Panc1 (cell line): ENCODE measurements around the gene RNGTT. TPM values are rescaled to one million over a fixed set of nuclear protein-coding genes. Genes with fewer than 3 reads are reported as not detected.

Source experiments
- ATAC-seq: fragments of 200-7000 bp; cut with Tn5 transposase; 2 replicates; pipeline ENCODE4 v1.9.1; 2020; ENCODE audit warnings: mild to moderate bottlenecking, moderate library complexity
- BruUV-seq: library from RNA; stranded (reverse); fragments of 400-500 nt; replicated peaks from 2 replicates; lab custom pipeline; 2021; lab: Mats Ljungman, UMichigan
- CTCF ChIA-PET: fragments of 300-600 bp; sonication (Branson Sonifier 250); formaldehyde crosslinking; loops from one replicate; lab custom pipeline; 2022; ENCODE audit warnings: antibody characterized with exemption; lab: Charles Lee
- POLR2A ChIA-PET: fragments of 300-600 bp; sonication (Branson Sonifier 250); formaldehyde crosslinking; loops from one replicate; lab custom pipeline; 2022; ENCODE audit warnings: antibody characterized with exemption; lab: Charles Lee
- DNase-seq: peaks from one replicate; pipeline ENCODE4 v3.0.0-alpha.2; 2010; ENCODE audit warnings: low read depth, low spot score
- H3K27ac ChIP-seq: 2 replicates; pipeline ENCODE4 v1.5.1; 2011; ENCODE audit warnings: mild to moderate bottlenecking, low read length, inconsistent platforms
- H3K27me3 ChIP-seq: fragments of 200-500 bp; sonication (Bioruptor generic); 2 replicates; pipeline ENCODE4 v1.6.0; 2014; ENCODE audit warnings: low read length, inconsistent platforms; ENCODE audit not compliant: control insufficient read depth, insufficient read depth
- H3K36me3 ChIP-seq: fragments of 200-500 bp; sonication (Bioruptor generic); 2 replicates; pipeline ENCODE4 v1.5.1; 2014; ENCODE audit warnings: inconsistent platforms, mild to moderate bottlenecking, low read length, moderate library complexity; ENCODE audit not compliant: control insufficient read depth, insufficient read depth
- H3K4me1 ChIP-seq: 2 replicates; pipeline ENCODE4 v1.5.1; 2011; ENCODE audit warnings: inconsistent platforms, mild to moderate bottlenecking, low read length, moderate library complexity; ENCODE audit not compliant: control insufficient read depth, insufficient read depth
- H3K4me3 ChIP-seq, 2 experiments: 2 replicates each; pipeline ENCODE4 v1.5.1; 2011 to 2012; ENCODE audit warnings: low read depth in 2 of 2, low read length in 2 of 2, mild to moderate bottlenecking in 2 of 2, inconsistent platforms in 1 of 2, moderate library complexity in 1 of 2
- H3K9me3 ChIP-seq: fragments of 200-500 bp; sonication (Bioruptor generic); 2 replicates; pipeline ENCODE4 v1.5.1; 2014; ENCODE audit warnings: low read depth, mild to moderate bottlenecking, inconsistent platforms, low read length, moderate library complexity; ENCODE audit not compliant: control insufficient read depth, insufficient read depth
- POLR2AphosphoS5 ChIP-seq: IDR thresholded peaks from 2 replicates; pipeline ENCODE4 v1.6.1; 2012; ENCODE audit warnings: mild to moderate bottlenecking, low read depth, low read length, moderate library complexity
- REST ChIP-seq, 2 experiments: IDR thresholded peaks; 2 replicates each; pipeline ENCODE4 v1.6.1; 2011 to 2012; ENCODE audit warnings: low read depth in 2 of 2, control low read depth in 1 of 2, low read length in 1 of 2, mild to moderate bottlenecking in 1 of 2, moderate library complexity in 1 of 2; ENCODE audit not compliant: insufficient read depth in 1 of 2
- SIN3A ChIP-seq: IDR thresholded peaks from 2 replicates; pipeline ENCODE4 v1.6.1; 2012; ENCODE audit warnings: low read depth, mild to moderate bottlenecking, low read length, moderate library complexity, borderline replicate concordance; ENCODE audit not compliant: insufficient read depth
- TCF7L2 ChIP-seq: IDR thresholded peaks from 2 replicates; pipeline ENCODE4 v1.6.1; 2011; ENCODE audit warnings: mild to moderate bottlenecking, low read depth, low read length, inconsistent platforms
- in situ Hi-C: cut with HindIII; loops from 2 replicates; pipeline ENCODE4 v1.10.0; 2016; ENCODE audit warnings: low sequenced_read_pairs, low pct_unique_long_range_greater_than_20kb
- intact Hi-C: fragments of 100-400 bp; cut with micrococcal nuclease; formaldehyde crosslinking; loops from one replicate; pipeline ENCODE4 v1.10.0; 2022; ENCODE audit not compliant: unreplicated experiment
- total RNA-seq: library from RNA; stranded (reverse); gene quantifications from one replicate; pipeline ENCODE4 v1.2.1, GENCODE V29; 2021; ENCODE audit not compliant: unreplicated experiment
- TF ChIP-seq, protein P1 (sequence below): fragments of 450-650 bp; IDR thresholded peaks from 2 replicates; pipeline ENCODE4 v1.5.1; 2017; ENCODE audit warnings: mild to moderate bottlenecking

RNGTT gene
- total RNA-seq, 1 experiment from 2014 or later: 21.2 TPM

DNA sequence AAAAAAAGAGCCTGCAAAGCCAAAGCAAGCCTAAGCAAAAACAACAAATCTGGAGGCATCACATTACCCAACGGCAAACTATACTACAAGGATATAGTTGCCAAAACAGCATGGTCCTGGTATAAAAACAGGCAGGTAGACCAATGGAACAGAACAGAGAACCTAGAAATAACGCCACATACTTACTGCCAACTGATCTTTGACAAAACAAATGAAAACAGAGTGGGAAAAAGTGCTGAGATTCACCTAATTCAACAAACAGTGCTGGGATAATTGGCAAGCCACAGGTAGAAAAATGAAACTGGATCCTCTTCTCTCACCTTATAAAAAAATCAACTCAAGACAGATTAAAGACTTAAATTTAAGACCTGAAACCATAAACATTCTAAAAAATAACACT is 291.8 kb downstream of the RNGTT start:
- H3K27ac ChIP-seq: no peak overlapping the region
- DNase-seq (no peak), ATAC-seq (no peak)
- H3K36me3 ChIP-seq: no peaks in the 10 kb centered on the region
- no peaks in the 10 kb centered on the region for H3K4me1 ChIP-seq
- ChIA-PET CTCF (no interaction called here), POLR2A (no interaction called here)
- BruUV-seq: no TSS peak
- in situ Hi-C loops (no loop called here), intact Hi-C loops (no loop called here)
- peaks cover 23% of the 10 kb centered on the region; the same call in 1 of the 2 replicates for H3K9me3 ChIP-seq
- TF ChIP-seq POLR2AphosphoS5 (no peak), TCF7L2 (no peak), REST (IDR thresholded peaks at IDR 0.05; ENCODE audit: insufficient read depth in 1 of 2, low read depth in 2 of 2, low read length in 1 of 2) (no peak), SIN3A (no peak)
- TF ChIP-seq, protein P1, sequence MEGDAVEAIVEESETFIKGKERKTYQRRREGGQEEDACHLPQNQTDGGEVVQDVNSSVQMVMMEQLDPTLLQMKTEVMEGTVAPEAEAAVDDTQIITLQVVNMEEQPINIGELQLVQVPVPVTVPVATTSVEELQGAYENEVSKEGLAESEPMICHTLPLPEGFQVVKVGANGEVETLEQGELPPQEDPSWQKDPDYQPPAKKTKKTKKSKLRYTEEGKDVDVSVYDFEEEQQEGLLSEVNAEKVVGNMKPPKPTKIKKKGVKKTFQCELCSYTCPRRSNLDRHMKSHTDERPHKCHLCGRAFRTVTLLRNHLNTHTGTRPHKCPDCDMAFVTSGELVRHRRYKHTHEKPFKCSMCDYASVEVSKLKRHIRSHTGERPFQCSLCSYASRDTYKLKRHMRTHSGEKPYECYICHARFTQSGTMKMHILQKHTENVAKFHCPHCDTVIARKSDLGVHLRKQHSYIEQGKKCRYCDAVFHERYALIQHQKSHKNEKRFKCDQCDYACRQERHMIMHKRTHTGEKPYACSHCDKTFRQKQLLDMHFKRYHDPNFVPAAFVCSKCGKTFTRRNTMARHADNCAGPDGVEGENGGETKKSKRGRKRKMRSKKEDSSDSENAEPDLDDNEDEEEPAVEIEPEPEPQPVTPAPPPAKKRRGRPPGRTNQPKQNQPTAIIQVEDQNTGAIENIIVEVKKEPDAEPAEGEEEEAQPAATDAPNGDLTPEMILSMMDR: no peak
- no peak overlapping the region for H3K4me3 ChIP-seq
- H3K27me3 ChIP-seq: no peaks in the 10 kb centered on the region

DNA sequence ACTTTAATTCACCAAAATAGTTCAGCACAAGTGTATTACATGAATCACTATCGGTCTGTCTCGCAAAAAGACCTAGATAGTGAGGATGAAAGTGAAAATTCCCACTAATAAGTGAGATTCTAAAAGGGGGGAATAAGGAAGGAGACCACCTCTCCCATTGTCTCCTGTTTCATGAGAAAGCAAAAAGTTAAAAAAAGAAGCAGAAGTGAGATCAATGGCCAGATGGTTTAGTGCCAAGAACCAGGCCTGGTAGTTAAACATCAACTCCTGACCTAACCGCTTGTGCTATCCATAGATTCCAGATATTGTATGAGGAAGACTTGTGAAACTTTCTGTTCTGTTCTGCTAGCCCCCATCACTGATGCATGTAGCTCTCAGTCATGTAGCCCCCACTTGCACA is 293.0 kb downstream of the RNGTT start:
- in situ Hi-C loops (no loop called here), intact Hi-C loops (no loop called here)
- ATAC-seq (no peak), DNase-seq (no peak)
- no peak for TF ChIP-seq TCF7L2
- TF ChIP-seq, protein P1: no peak
- no peak for TF ChIP-seq POLR2AphosphoS5
- no peak for TF ChIP-seq REST (IDR thresholded peaks at IDR 0.05; ENCODE audit: insufficient read depth in 1 of 2, low read depth in 2 of 2, low read length in 1 of 2)
- no peak for TF ChIP-seq SIN3A
- Histone ChIP-seq H3K27ac (no peak overlapping the region), H3K4me1 (no peaks in the 10 kb centered on the region), H3K4me3 (no peak overlapping the region), H3K27me3 (no peaks in the 10 kb centered on the region), H3K9me3 (peaks cover 23% of the 10 kb centered on the region; the same call in 1 of the 2 replicates), H3K36me3 (no peaks in the 10 kb centered on the region)
- POLR2A ChIA-PET: no interaction called here
- no TSS peak for BruUV-seq
- CTCF ChIA-PET: no interaction called here
